Measurements from ENCODE around the gene SARDH. TPM values are rescaled to one million over a fixed set of nuclear protein-coding genes. Genes with fewer than 3 reads are reported as not detected.
"Not testable (repeated sequence)": the region's sequence is repeated elsewhere in the genome, so short reads cannot be mapped to it uniquely, and the experiment has no call there.

SARDH gene
- total RNA-seq, 1 donor from 2014 or later, result 5.4 TPM

GRCh38 chr9:133775951-133776905, 38.1 kb upstream of the SARDH start:
- no peak for DNase-seq (ENCODE audit: low read depth)

DNA sequence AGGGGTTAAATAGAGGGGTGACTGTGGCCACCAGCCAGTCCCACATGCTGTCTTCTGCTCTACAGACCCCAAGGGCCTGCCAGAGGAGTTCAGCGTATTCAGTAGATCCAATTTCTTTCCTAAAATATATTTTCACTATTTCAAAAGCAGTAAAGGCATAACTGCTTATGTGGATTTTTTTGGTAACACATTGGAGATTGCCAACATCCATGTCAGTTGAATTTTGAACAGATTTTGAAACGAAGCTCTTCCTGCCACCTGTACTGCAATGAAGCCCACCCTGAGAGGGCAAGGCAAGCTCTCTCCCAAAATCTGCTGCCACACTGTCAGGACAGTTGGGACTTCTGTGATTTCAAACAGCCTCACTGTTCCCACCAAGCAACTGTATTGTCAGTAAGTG, 37.1 kb upstream of the SARDH start:
- no peak for DNase-seq (ENCODE audit: low read depth)

GRCh38 chr9:133774799-133775198, 36.6 kb upstream of the SARDH start:
- DNase-seq (ENCODE audit: low read depth), result no peak

GRCh38 chr9:133773889-133774655, 35.9 kb upstream of the SARDH start:
- no peak for DNase-seq (ENCODE audit: low read depth)

GRCh38 chr9:133772581-133772980, 34.4 kb upstream of the SARDH start:
- DNase-seq (ENCODE audit: low read depth), result no peak

GRCh38 chr9:133771486-133772482, 33.6 kb upstream of the SARDH start:
- DNase-seq (ENCODE audit: low read depth), result no peak

GRCh38 chr9:133770076-133770777, 32.1 kb upstream of the SARDH start:
- DNase-seq (ENCODE audit: low read depth), result no peak

GRCh38 chr9:133769511-133770075, 31.4 kb upstream of the SARDH start:
- no peak for DNase-seq (ENCODE audit: low read depth)

DNA sequence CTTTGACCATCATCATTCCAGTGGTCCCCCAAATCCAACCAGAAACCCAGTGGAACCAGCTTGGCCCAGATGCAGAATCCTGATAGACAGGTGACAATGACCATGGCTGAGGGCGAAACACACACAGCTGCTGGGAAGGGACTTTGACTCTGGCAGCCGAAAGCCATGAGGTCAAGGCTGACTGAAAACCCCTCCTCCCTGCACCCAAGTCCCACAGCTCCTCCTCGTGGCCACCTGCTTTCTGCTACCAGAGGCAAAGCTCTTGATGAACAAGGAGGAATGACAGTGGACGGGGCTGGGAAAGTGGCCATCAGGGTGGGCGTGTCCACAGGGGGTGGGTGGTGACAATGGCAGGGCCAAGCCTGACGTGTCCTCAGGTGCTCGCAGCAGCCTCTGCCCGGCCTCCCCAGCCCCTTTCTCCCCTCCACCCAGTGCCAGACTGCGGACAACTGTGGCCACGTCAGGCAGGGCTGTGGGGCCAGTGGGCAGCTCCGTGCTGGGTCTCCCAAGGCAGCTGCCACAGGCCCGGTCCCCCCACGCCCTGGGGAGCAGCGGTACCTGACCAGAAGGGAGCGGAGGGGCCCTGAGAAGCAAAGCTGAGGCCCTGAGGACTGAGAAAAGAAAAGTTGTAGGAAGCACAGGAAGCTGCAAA, 30.8 kb upstream of the SARDH start:
- DNase-seq (ENCODE audit: low read depth), result no peak

DNA sequence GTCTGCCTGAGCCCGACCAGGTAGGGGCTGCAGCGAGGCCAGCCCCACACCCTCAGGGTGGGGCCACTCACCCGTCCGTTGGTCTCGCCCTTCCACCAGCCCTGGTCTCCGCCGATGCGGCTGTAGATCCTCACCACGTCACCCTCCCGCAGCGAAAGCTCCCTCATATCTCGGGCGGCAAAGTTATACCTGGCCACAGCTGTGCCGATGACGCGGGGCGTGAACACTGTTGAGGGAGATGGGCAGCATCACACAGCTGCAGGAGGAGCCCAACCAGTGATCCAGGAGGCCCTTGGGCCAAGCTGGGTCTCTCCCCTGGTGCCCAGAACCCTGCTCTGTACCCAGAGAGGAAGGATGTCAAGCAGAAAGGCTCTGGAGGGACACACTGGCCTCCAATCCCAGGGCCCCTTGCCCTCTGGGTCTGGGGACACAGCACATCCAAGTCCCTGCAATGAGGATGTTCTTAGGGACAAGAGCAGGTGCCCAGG, 30.3 kb upstream of the SARDH start:
- no peak for DNase-seq (ENCODE audit: low read depth)

DNA sequence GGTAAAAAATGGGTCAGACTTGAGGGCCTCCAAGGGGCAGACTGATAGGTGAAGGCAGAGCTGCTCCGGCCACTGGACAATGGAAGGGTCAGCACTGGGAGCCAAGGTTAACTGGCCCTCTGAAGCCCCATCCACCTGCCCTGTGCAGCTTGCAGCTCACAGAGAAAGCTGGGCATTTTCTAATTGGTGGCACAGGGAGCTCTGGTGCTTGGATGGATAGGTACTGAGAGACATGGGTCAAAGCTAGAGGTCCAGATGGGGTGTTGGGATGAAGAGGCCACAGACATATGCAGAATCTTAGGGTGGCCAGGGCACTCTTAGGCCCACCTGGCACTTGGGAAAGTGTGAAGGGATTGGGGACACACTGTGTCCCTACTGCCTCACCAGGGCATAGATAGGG, 29.5 kb upstream of the SARDH start:
- no peak for DNase-seq (ENCODE audit: low read depth)

DNA sequence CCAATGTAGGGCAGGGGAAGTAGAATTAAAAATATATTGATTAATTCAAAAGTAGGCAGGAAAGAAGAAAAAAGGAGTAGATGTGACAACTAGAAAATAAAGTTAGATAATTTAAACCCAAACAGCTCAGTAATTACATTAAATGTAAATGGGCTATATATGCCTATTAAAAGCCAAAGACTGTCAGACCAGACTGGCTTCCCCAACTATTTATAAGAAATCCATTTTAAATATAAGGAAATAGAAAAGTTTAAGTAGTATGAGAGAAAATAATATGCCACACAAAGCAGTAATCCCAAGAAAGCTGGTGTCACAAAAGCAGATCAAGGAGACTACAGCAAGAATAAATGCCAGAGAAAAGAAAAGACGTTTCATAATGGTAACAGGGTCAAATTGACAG, 28.9 kb upstream of the SARDH start:
- no peak for DNase-seq (ENCODE audit: low read depth)

DNA sequence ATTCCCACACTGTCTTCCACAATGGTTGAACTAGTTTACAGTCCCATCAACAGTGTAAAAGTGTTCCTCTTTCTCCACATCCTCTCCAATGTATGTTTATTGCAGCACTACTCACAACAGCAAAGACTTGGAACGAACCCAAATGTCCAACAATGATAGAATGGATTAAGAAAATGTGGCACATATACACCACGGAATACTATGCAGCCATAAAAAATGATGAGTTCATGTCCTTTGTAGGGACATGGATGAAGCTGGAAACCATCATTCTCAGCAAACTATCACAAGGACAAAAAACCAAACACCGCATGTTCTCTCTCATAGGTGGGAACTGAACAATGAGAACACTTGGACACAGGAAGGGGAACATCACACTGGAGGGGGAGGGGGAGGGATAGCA, 28.1 kb upstream of the SARDH start:
- not testable (repeated sequence) for DNase-seq (ENCODE audit: low read depth)

GRCh38 chr9:133763272-133764183, 25.4 kb upstream of the SARDH start:
- no peak for DNase-seq (ENCODE audit: low read depth)

DNA sequence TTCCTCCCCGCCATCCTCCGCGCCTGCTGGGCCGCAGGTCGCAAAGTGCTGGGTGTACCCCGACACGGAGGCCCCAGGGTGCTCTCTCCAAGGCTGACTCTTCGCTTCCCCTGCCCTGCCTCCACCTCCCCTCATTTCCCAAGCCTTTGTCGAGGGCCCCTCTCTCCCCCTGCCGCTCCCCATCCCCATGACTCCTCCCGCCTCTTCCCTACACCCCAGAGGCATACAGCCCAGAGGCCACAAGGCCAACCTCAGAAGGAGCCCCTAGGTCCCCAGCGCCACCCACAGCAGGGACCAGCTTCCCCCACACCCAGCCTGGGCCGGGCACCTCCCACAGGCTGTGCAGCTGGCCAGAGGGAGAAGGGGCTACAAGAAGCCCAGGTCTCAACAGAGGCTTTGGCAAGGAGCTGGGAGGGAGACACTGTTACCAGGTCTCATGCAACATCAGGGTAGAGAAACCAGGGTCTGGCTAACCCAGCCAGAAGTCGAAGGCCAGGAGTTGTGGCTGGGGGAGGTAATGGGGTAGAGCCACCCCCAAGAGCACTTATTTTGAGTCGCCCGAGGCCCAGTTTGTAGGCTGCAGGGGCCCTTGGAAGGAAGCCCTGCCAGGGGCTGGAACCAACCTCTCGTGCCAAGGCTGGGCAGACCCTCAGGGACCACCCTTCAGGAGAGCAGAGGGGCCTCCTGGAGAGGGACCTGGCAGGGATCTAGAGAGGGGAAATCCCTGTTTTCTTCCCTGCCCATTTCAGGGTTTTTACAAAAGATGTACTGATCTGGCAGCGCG, 24.5 kb upstream of the SARDH start:
- no peak for DNase-seq (ENCODE audit: low read depth)

GRCh38 chr9:133761641-133762248, 23.6 kb upstream of the SARDH start:
- no peak for DNase-seq (ENCODE audit: low read depth)

- no peak for DNase-seq (ENCODE audit: low read depth)
These were observed 22.6 kb upstream of the SARDH start for GRCh38 chr9:133760713-133761290.

Measured in renal cortical epithelial cell (primary cell).